ENCODE measurements around the gene PDHX. TPM values are rescaled to one million over a fixed set of nuclear protein-coding genes. Genes with fewer than 3 reads are reported as not detected.
A peak's percentile ranks its signal among the peaks of the same experiment; 100 is the strongest.
"Not testable (repeated sequence)": the region's sequence is repeated elsewhere in the genome, so short reads cannot be mapped to it uniquely, and the experiment has no call there.

Gene PDHX
- total RNA-seq, 1 donor from 2014 or later: 27.1 TPM

DNA sequence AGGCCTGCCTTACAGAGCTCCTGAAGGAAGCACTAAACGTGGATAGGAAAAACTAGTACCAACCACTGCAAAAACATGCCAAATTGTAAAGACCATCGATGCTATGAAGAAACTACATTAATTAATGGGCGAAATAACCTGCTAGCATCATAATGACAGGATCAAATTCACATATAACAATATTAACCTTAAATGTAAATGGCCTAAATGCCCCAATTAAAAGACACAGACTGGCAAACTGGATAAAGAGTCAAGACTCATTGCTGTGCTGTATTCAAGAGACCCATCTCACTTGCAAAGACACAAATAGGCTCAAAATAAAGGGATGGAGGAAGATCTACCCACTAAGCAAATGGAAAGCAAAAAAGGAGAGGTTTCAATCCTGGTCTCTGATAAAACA is 107.5 kb downstream of the PDHX start:
- not testable (repeated sequence) for H3K36me3 ChIP-seq (ENCODE audit: control insufficient read depth in 3 of 3, insufficient read depth in 3 of 3, low read length in 3 of 3); H3K27ac ChIP-seq (ENCODE audit: low read depth, low read length); H3K27me3 ChIP-seq (ENCODE audit: control insufficient read depth in 3 of 3, insufficient read depth in 3 of 3, low read length in 3 of 3); H3K4me3 ChIP-seq (ENCODE audit: low read length in 3 of 3); H3K4me1 ChIP-seq (ENCODE audit: control insufficient read depth in 3 of 3, insufficient read depth in 3 of 3, low read length in 3 of 3); H3K9me3 ChIP-seq (ENCODE audit: control insufficient read depth in 3 of 3, low read length in 3 of 3); H3K9ac ChIP-seq (ENCODE audit: low read depth in 1 of 3, low read length in 3 of 3)

DNA sequence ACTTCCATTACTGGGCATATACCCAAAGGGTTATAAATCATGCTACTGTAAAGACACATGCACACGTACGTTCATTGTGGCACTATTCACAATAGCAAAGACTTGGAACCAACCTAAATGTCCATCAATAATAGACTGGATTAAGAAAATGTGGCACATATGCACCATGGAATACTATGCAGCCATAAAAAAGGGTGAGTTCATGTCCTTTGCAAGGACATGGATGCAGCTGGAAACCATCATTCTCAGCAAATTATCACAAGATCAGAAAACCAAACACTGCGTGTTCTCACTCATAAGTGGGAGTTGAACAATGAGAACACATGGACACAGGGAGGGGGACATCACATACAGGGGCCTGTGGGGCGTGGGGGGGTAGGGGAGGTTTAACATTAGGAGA is 111.6 kb downstream of the PDHX start:
- not testable (repeated sequence) for H3K4me3 ChIP-seq (ENCODE audit: low read length in 3 of 3); H3K27me3 ChIP-seq (ENCODE audit: control insufficient read depth in 3 of 3, insufficient read depth in 3 of 3, low read length in 3 of 3); H3K36me3 ChIP-seq (ENCODE audit: control insufficient read depth in 3 of 3, insufficient read depth in 3 of 3, low read length in 3 of 3); H3K27ac ChIP-seq (ENCODE audit: low read depth, low read length); H3K9me3 ChIP-seq (ENCODE audit: control insufficient read depth in 3 of 3, low read length in 3 of 3); H3K9ac ChIP-seq (ENCODE audit: low read depth in 1 of 3, low read length in 3 of 3)
- H3K4me1 ChIP-seq (ENCODE audit: control insufficient read depth in 3 of 3, insufficient read depth in 3 of 3, low read length in 3 of 3): peaks cover 6 to 17% (median 14%) of the 10 kb centered on the region in 3 donors

GRCh38 chr11:35029979-35030682 is 113.7 kb downstream of the PDHX start:
- Histone ChIP-seq H3K4me1 (ENCODE audit: control insufficient read depth in 3 of 3, insufficient read depth in 3 of 3, low read length in 3 of 3) (peaks cover 6 to 17% (median 14%) of the 10 kb centered on the region in 3 donors), H3K27ac (ENCODE audit: low read depth, low read length) (peak overlapping the region; percentile 95), H3K9me3 (ENCODE audit: control insufficient read depth in 3 of 3, low read length in 3 of 3) (no peaks in the 10 kb centered on the region), H3K27me3 (ENCODE audit: control insufficient read depth in 3 of 3, insufficient read depth in 3 of 3, low read length in 3 of 3) (no peaks in the 10 kb centered on the region), H3K4me3 (ENCODE audit: low read length in 3 of 3) (peak overlapping the region in 1 of 3 donors; percentile 4), H3K36me3 (ENCODE audit: control insufficient read depth in 3 of 3, insufficient read depth in 3 of 3, low read length in 3 of 3) (no peaks in the 10 kb centered on the region), H3K9ac (ENCODE audit: low read depth in 1 of 3, low read length in 3 of 3) (peak overlapping the region in 2 of 3 donors; percentile 38 to 40)

GRCh38 chr11:35030716-35031213 is 114.3 kb downstream of the PDHX start:
- Histone ChIP-seq H3K36me3 (ENCODE audit: control insufficient read depth in 3 of 3, insufficient read depth in 3 of 3, low read length in 3 of 3) (no peaks in the 10 kb centered on the region), H3K4me3 (ENCODE audit: low read length in 3 of 3) (peak overlapping the region in 2 of 3 donors; percentile 4 to 8), H3K9ac (ENCODE audit: low read depth in 1 of 3, low read length in 3 of 3) (peak overlapping the region in 2 of 3 donors; percentile 40 to 42), H3K9me3 (ENCODE audit: control insufficient read depth in 3 of 3, low read length in 3 of 3) (no peaks in the 10 kb centered on the region), H3K27me3 (ENCODE audit: control insufficient read depth in 3 of 3, insufficient read depth in 3 of 3, low read length in 3 of 3) (no peaks in the 10 kb centered on the region), H3K4me1 (ENCODE audit: control insufficient read depth in 3 of 3, insufficient read depth in 3 of 3, low read length in 3 of 3) (peaks cover 6 to 17% (median 14%) of the 10 kb centered on the region in 3 donors), H3K27ac (ENCODE audit: low read depth, low read length) (peak overlapping the region; percentile 95)

DNA sequence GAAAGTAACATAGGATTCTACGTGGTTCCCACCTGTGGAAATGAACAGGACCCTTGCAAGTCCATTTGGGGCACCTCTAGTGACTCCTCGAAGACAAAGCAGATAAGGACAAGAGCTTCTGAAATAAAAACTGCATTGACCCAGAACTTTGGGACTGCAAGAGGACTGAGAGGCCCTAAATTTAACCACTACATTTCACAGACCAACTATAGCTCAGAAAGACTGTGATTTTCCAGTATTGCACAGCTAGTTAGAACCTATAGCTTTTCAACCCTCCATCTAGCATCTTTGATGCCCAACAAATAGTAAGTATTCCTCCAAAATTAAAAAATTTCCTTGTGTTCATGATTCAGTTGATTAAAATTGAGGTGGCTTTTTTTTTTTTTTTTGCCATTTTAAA is 114.9 kb downstream of the PDHX start:
- H3K9ac ChIP-seq (ENCODE audit: low read depth in 1 of 3, low read length in 3 of 3): peak overlapping the region in 1 of 3 donors; percentile 42
- peaks cover 6 to 17% (median 14%) of the 10 kb centered on the region in 3 donors for H3K4me1 ChIP-seq (ENCODE audit: control insufficient read depth in 3 of 3, insufficient read depth in 3 of 3, low read length in 3 of 3)
- no peaks in the 10 kb centered on the region for H3K27me3 ChIP-seq (ENCODE audit: control insufficient read depth in 3 of 3, insufficient read depth in 3 of 3, low read length in 3 of 3)
- peak overlapping the region; percentile 95 for H3K27ac ChIP-seq (ENCODE audit: low read depth, low read length)
- peak overlapping the region in 2 of 3 donors; percentile 4 to 8 for H3K4me3 ChIP-seq (ENCODE audit: low read length in 3 of 3)
- no peaks in the 10 kb centered on the region for H3K9me3 ChIP-seq (ENCODE audit: control insufficient read depth in 3 of 3, low read length in 3 of 3)
- no peaks in the 10 kb centered on the region for H3K36me3 ChIP-seq (ENCODE audit: control insufficient read depth in 3 of 3, insufficient read depth in 3 of 3, low read length in 3 of 3)

DNA sequence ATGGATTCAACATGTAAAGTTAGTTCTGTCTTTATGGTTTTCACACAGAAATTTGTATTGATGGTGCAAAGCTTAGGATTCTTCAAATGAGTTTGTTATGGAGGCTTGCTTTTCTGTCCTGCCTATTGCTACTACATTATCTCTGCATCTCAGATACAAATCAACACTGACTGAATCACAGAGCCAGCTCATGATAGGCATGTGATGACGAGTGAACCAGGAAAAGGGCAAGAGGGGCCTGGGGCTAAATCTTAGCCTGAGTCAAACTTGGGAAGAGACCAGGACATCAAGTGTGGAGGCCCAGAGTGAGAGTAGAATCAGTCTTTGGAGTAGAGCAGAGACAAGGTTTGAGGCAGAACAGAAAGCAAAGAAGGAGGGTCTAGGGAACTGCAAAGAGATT is 115.4 kb downstream of the PDHX start:
- no peaks in the 10 kb centered on the region for H3K9me3 ChIP-seq (ENCODE audit: control insufficient read depth in 3 of 3, low read length in 3 of 3)
- no peak overlapping the region for H3K27ac ChIP-seq (ENCODE audit: low read depth, low read length)
- no peak overlapping the region for H3K9ac ChIP-seq (ENCODE audit: low read depth in 1 of 3, low read length in 3 of 3)
- H3K27me3 ChIP-seq (ENCODE audit: control insufficient read depth in 3 of 3, insufficient read depth in 3 of 3, low read length in 3 of 3): no peaks in the 10 kb centered on the region
- H3K4me3 ChIP-seq (ENCODE audit: low read length in 3 of 3): no peak overlapping the region
- peaks cover 6 to 17% (median 14%) of the 10 kb centered on the region in 3 donors for H3K4me1 ChIP-seq (ENCODE audit: control insufficient read depth in 3 of 3, insufficient read depth in 3 of 3, low read length in 3 of 3)
- no peaks in the 10 kb centered on the region for H3K36me3 ChIP-seq (ENCODE audit: control insufficient read depth in 3 of 3, insufficient read depth in 3 of 3, low read length in 3 of 3)

GRCh38 chr11:35033011-35033410 is 116.6 kb downstream of the PDHX start:
- Histone ChIP-seq H3K4me1 (ENCODE audit: control insufficient read depth in 3 of 3, insufficient read depth in 3 of 3, low read length in 3 of 3) (peaks cover 6 to 17% (median 14%) of the 10 kb centered on the region in 3 donors), H3K27me3 (ENCODE audit: control insufficient read depth in 3 of 3, insufficient read depth in 3 of 3, low read length in 3 of 3) (no peaks in the 10 kb centered on the region), H3K27ac (ENCODE audit: low read depth, low read length) (no peak overlapping the region), H3K36me3 (ENCODE audit: control insufficient read depth in 3 of 3, insufficient read depth in 3 of 3, low read length in 3 of 3) (no peaks in the 10 kb centered on the region), H3K9ac (ENCODE audit: low read depth in 1 of 3, low read length in 3 of 3) (no peak overlapping the region), H3K9me3 (ENCODE audit: control insufficient read depth in 3 of 3, low read length in 3 of 3) (no peaks in the 10 kb centered on the region), H3K4me3 (ENCODE audit: low read length in 3 of 3) (no peak overlapping the region)

GRCh38 chr11:35034401-35034800 is 118.0 kb downstream of the PDHX start:
- H3K9me3 ChIP-seq (ENCODE audit: control insufficient read depth in 3 of 3, low read length in 3 of 3): no peaks in the 10 kb centered on the region
- no peaks in the 10 kb centered on the region for H3K27me3 ChIP-seq (ENCODE audit: control insufficient read depth in 3 of 3, insufficient read depth in 3 of 3, low read length in 3 of 3)
- H3K4me3 ChIP-seq (ENCODE audit: low read length in 3 of 3): no peak overlapping the region
- no peak overlapping the region for H3K9ac ChIP-seq (ENCODE audit: low read depth in 1 of 3, low read length in 3 of 3)
- no peak overlapping the region for H3K27ac ChIP-seq (ENCODE audit: low read depth, low read length)
- no peaks in the 10 kb centered on the region for H3K36me3 ChIP-seq (ENCODE audit: control insufficient read depth in 3 of 3, insufficient read depth in 3 of 3, low read length in 3 of 3)
- H3K4me1 ChIP-seq (ENCODE audit: control insufficient read depth in 3 of 3, insufficient read depth in 3 of 3, low read length in 3 of 3): peaks cover 6 to 17% (median 14%) of the 10 kb centered on the region in 3 donors

GRCh38 chr11:35035894-35036408 is 119.5 kb downstream of the PDHX start:
- no peaks in the 10 kb centered on the region for H3K27me3 ChIP-seq (ENCODE audit: control insufficient read depth in 3 of 3, insufficient read depth in 3 of 3, low read length in 3 of 3)
- no peak overlapping the region for H3K9ac ChIP-seq (ENCODE audit: low read depth in 1 of 3, low read length in 3 of 3)
- no peak overlapping the region for H3K27ac ChIP-seq (ENCODE audit: low read depth, low read length)
- peaks cover 5 to 10% (median 10%) of the 10 kb centered on the region in 3 donors for H3K4me1 ChIP-seq (ENCODE audit: control insufficient read depth in 3 of 3, insufficient read depth in 3 of 3, low read length in 3 of 3)
- no peaks in the 10 kb centered on the region for H3K36me3 ChIP-seq (ENCODE audit: control insufficient read depth in 3 of 3, insufficient read depth in 3 of 3, low read length in 3 of 3)
- H3K4me3 ChIP-seq (ENCODE audit: low read length in 3 of 3): no peak overlapping the region
- H3K9me3 ChIP-seq (ENCODE audit: control insufficient read depth in 3 of 3, low read length in 3 of 3): no peaks in the 10 kb centered on the region

DNA sequence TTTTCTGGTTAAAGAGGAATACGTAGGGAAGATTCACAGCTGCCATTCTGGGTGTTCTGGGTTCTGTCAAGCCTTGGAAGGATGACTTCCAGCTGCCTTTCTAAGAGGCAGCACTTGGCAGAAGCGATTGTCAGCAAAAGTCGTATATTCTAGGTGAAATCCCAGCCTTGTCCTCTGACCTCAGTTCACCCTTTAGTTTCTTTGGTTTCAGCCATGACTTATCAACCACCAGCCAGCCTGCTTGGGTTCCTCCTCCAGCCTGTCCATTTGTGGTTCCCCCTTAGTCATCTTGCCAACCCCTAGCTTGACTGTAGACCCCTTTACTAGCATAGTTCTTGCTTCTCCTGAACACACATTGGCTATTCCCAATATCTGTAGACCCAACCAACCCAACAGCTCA is 120.2 kb downstream of the PDHX start:
- Histone ChIP-seq H3K9ac (ENCODE audit: low read depth in 1 of 3, low read length in 3 of 3) (no peak overlapping the region), H3K36me3 (ENCODE audit: control insufficient read depth in 3 of 3, insufficient read depth in 3 of 3, low read length in 3 of 3) (no peaks in the 10 kb centered on the region), H3K9me3 (ENCODE audit: control insufficient read depth in 3 of 3, low read length in 3 of 3) (no peaks in the 10 kb centered on the region), H3K4me1 (ENCODE audit: control insufficient read depth in 3 of 3, insufficient read depth in 3 of 3, low read length in 3 of 3) (peaks cover 1 to 9% (median 6%) of the 10 kb centered on the region in 3 donors), H3K27me3 (ENCODE audit: control insufficient read depth in 3 of 3, insufficient read depth in 3 of 3, low read length in 3 of 3) (no peaks in the 10 kb centered on the region), H3K4me3 (ENCODE audit: low read length in 3 of 3) (no peak overlapping the region), H3K27ac (ENCODE audit: low read depth, low read length) (no peak overlapping the region)
